CD4-positive, alpha-beta T cell (primary cell): ENCODE data around the gene FKRP. TPM values are rescaled to one million over a fixed set of nuclear protein-coding genes. Genes with fewer than 3 reads are reported as not detected.

Source experiments
- ATAC-seq: fragments of 200-7000 bp; cut with Tn5 transposase; one replicate; pipeline ENCODE4 v1.10.0; 2022; ENCODE audit warnings: mild to moderate bottlenecking; ENCODE audit not compliant: poor library complexity
- CTCF ChIA-PET: fragments of 350-600 bp; sonication (Branson Sonifier 250); formaldehyde crosslinking; loops from one replicate; lab custom pipeline; 2021; ENCODE audit warnings: antibody characterized with exemption, inconsistent platforms; lab: Charles Lee
- POLR2A ChIA-PET: fragments of 350-600 bp; sonication (Branson Sonifier 250); formaldehyde crosslinking; loops from one replicate; lab custom pipeline; 2021; ENCODE audit warnings: antibody characterized with exemption, inconsistent platforms; lab: Charles Lee
- DNase-seq, 14 experiments: peaks; one replicate each; pipeline ENCODE4 v3.0.0-alpha.2; 2013 to 2020; ENCODE audit warnings: mixed read lengths in 2 of 14
- H3K27ac ChIP-seq, 2 donors: one replicate each; pipeline versions ENCODE4 v1.5.1 to v1.7.0; 2013; ENCODE audit warnings: low read length in 2 of 2, low read depth in 1 of 2, mild to moderate bottlenecking in 1 of 2
- H3K27me3 ChIP-seq, 2 experiments: 1 replicate in 1 of 2; 2 replicates in 1 of 2; pipeline versions ENCODE4 v1.6.1 to v1.7.0; 2013; ENCODE audit warnings: low read length in 2 of 2, control low read depth in 1 of 2, mild to moderate bottlenecking in 1 of 2, moderate library complexity in 1 of 2; ENCODE audit not compliant: insufficient read depth in 2 of 2, control insufficient read depth in 1 of 2
- H3K36me3 ChIP-seq: one replicate; pipeline ENCODE4 v1.6.1; 2013; ENCODE audit warnings: low read length, control low read depth; ENCODE audit not compliant: insufficient read depth
- H3K4me1 ChIP-seq: one replicate; pipeline ENCODE4 v1.6.1; 2013; ENCODE audit warnings: low read length, control low read depth; ENCODE audit not compliant: insufficient read depth
- H3K4me3 ChIP-seq: one replicate; pipeline ENCODE4 v1.5.1; 2013; ENCODE audit warnings: mild to moderate bottlenecking, low read length, moderate library complexity
- H3K9me3 ChIP-seq, 2 experiments: 1 replicate in 1 of 2; 2 replicates in 1 of 2; pipeline versions ENCODE4 v1.6.1 to v1.7.0; 2013; ENCODE audit warnings: low read length in 2 of 2, mild to moderate bottlenecking in 2 of 2, control low read depth in 1 of 2, moderate library complexity in 1 of 2; ENCODE audit not compliant: control insufficient read depth in 1 of 2, insufficient read depth in 1 of 2
- H3K27ac Mint-ChIP-seq: one replicate; pipeline ENCODE4 v1.8.0; 2020; ENCODE audit warnings: mixed read lengths
- H3K27me3 Mint-ChIP-seq: one replicate; pipeline ENCODE4 v1.8.0; 2021; ENCODE audit warnings: mixed read lengths
- H3K36me3 Mint-ChIP-seq: one replicate; pipeline ENCODE4 v1.8.0; 2021; ENCODE audit warnings: low read depth, mixed read lengths
- H3K4me1 Mint-ChIP-seq: one replicate; pipeline ENCODE4 v1.8.0; 2021; ENCODE audit warnings: low read depth, mixed read lengths
- H3K4me3 Mint-ChIP-seq: one replicate; pipeline ENCODE4 v1.8.0; 2020; ENCODE audit warnings: mild to moderate bottlenecking, mixed read lengths
- H3K9me3 Mint-ChIP-seq: one replicate; pipeline ENCODE4 v1.8.0; 2020; ENCODE audit warnings: mixed read lengths
- CTCF ChIP-seq: fragments of 200-600 bp; IDR thresholded peaks from one replicate; pipeline ENCODE4 v1.8.0; 2022; ENCODE audit warnings: antibody characterized with exemption, mild to moderate bottlenecking
- intact Hi-C, 2 experiments: fragments of 100-400 bp; cut with DNase I in 1 of 2; cut with micrococcal nuclease in 1 of 2; formaldehyde crosslinking; loops; one replicate each; pipeline versions ENCODE4 v1.15.1 to v1.9.0; 2023 to 2025; cut with DNase I, micrococcal nuclease
- total RNA-seq, 174 experiments: library from RNA in 2 of 174; stranded (reverse) in 2 of 174; gene quantifications; one replicate each; pipeline ENCODE4 v1.2.3 and lab custom pipeline; 2021 to 2026

The FKRP gene
- total RNA-seq, 2 experiments from 2014 or later, result 19.0 to 20.2 TPM

GRCh38 chr19:46732966-46733689 lies 12.7 kb upstream of the FKRP start:
- Mint-ChIP-seq H3K27me3 (no peaks in the 10 kb centered on the region), H3K36me3 (peaks cover 81% of the 10 kb centered on the region), H3K4me1 (peaks cover 8% of the 10 kb centered on the region), H3K9me3 (no peaks in the 10 kb centered on the region), H3K4me3 (no peak overlapping the region), H3K27ac (no peak overlapping the region)
- CTCF ChIA-PET, result interaction anchor here (1.6 kb wide), 1 partner anchor 34 kb away, joined by 3 read pairs; no protein-coding TSS in a partner anchor
- H3K27ac ChIP-seq, result no peak overlapping the region
- POLR2A ChIA-PET, result no interaction called here
- DNase-seq (peak in 2 of 14 experiments; percentile 61 to 69), ATAC-seq (no peak)
- H3K9me3 ChIP-seq, result no peaks in the 10 kb centered on the region
- no peak for TF ChIP-seq CTCF
- H3K4me1 ChIP-seq, result peaks cover 11% of the 10 kb centered on the region
- no peak overlapping the region for H3K4me3 ChIP-seq
- intact Hi-C loops, result no loop called here
- peaks cover 86% of the 10 kb centered on the region for H3K36me3 ChIP-seq
- no peaks in the 10 kb centered on the region for H3K27me3 ChIP-seq

- intact Hi-C loops, result no loop called here
- POLR2A ChIA-PET, result no interaction called here
- Histone ChIP-seq H3K4me3 (no peak overlapping the region), H3K27me3 (no peaks in the 10 kb centered on the region), H3K36me3 (peaks cover 86% of the 10 kb centered on the region), H3K9me3 (no peaks in the 10 kb centered on the region), H3K27ac (no peak overlapping the region), H3K4me1 (peaks cover 4% of the 10 kb centered on the region)
- no peak for DNase-seq
- Mint-ChIP-seq H3K27me3 (no peaks in the 10 kb centered on the region), H3K27ac (no peak overlapping the region), H3K4me1 (peaks cover 4% of the 10 kb centered on the region), H3K36me3 (peaks cover 82% of the 10 kb centered on the region), H3K9me3 (no peaks in the 10 kb centered on the region), H3K4me3 (no peak overlapping the region)
- CTCF ChIA-PET, result interaction anchor here (1.6 kb wide), 1 partner anchor 33 kb away, joined by 3 read pairs; no protein-coding TSS in a partner anchor
- ATAC-seq, result no peak
- TF ChIP-seq CTCF, result no peak
These were observed 12.1 kb upstream of the FKRP start for GRCh38 chr19:46733690-46734292.

- no peak overlapping the region for H3K4me3 Mint-ChIP-seq
These were observed 9.1 kb upstream of the FKRP start for GRCh38 chr19:46736531-46737297.

More at GRCh38 chr19:46736531-46737297, 9.1 kb upstream of the FKRP start:
- Histone ChIP-seq H3K4me1 (peaks cover 14% of the 10 kb centered on the region), H3K9me3 (no peaks in the 10 kb centered on the region), H3K27ac (no peak overlapping the region), H3K4me3 (no peak overlapping the region), H3K27me3 (no peaks in the 10 kb centered on the region), H3K36me3 (peaks cover 71% of the 10 kb centered on the region)
- H3K27ac Mint-ChIP-seq, result no peak overlapping the region
- ChIA-PET POLR2A (no interaction called here), CTCF (no interaction called here)
- ATAC-seq, result no peak
- no peaks in the 10 kb centered on the region for H3K9me3 Mint-ChIP-seq
- peaks cover 14% of the 10 kb centered on the region for H3K4me1 Mint-ChIP-seq
- H3K27me3 Mint-ChIP-seq, result no peaks in the 10 kb centered on the region
- no peak for DNase-seq
- TF ChIP-seq CTCF, result no peak
- H3K36me3 Mint-ChIP-seq, result peaks cover 61% of the 10 kb centered on the region
- intact Hi-C loops, result no loop called here
